Prostate gland (tissue), 2 donors: ENCODE measurements around the gene OR8S1. TPM values are rescaled to one million over a fixed set of nuclear protein-coding genes. Genes with fewer than 3 reads are reported as not detected.
A peak's percentile ranks its signal among the peaks of the same experiment; 100 is the strongest.
"Not testable (repeated sequence)": the region's sequence is repeated elsewhere in the genome, so short reads cannot be mapped to it uniquely, and the experiment has no call there.

ENCODE experiments used
- DNase-seq: peaks from one replicate; pipeline ENCODE4 v3.0.0-alpha.2; 2019; ENCODE audit warnings: low spot score
- H3K27ac ChIP-seq, 2 donors: fragments of 200-600 bp; sonication (generic); 2 replicates each; pipeline ENCODE4 v1.5.1; 2017 to 2019
- H3K27me3 ChIP-seq: fragments of 200-600 bp; sonication (generic); replicated peaks from 2 replicates; pipeline ENCODE4 v1.5.1; 2019; ENCODE audit not compliant: insufficient read depth
- H3K36me3 ChIP-seq, 2 donors: fragments of 200-600 bp; sonication (generic); 1 replicate in 1 of 2; 2 replicates in 1 of 2; pipeline versions ENCODE4 v1.5.1 to v1.8.1; 2017 to 2019
- H3K4me1 ChIP-seq: fragments of 200-600 bp; sonication (generic); replicated peaks from 2 replicates; pipeline ENCODE4 v1.5.1; 2019
- H3K4me3 ChIP-seq, 2 donors: fragments of 200-600 bp; sonication (generic); 2 replicates each; pipeline ENCODE4 v1.5.1; 2017 to 2019
- H3K9me3 ChIP-seq: fragments of 200-600 bp; sonication (generic); 2 replicates; pipeline ENCODE4 v1.5.1; 2017
- CTCF ChIP-seq, 4 experiments: fragments of 200-600 bp in 2 of 4; fragments of 450-650 bp in 2 of 4; sonication (generic) in 2 of 4; IDR thresholded peaks; 1 replicate in 3 of 4; 2 replicates in 1 of 4; pipeline ENCODE4 v1.5.1; 2016 to 2019; ENCODE audit warnings: antibody characterized with exemption in 4 of 4, mild to moderate bottlenecking in 2 of 4, moderate library complexity in 2 of 4
- POLR2A ChIP-seq: fragments of 450-650 bp; IDR thresholded peaks from one replicate; pipeline ENCODE4 v1.6.1; 2016; ENCODE audit warnings: antibody characterized with exemption, mild to moderate bottlenecking
- POLR2AphosphoS5 ChIP-seq: sonication (generic); formaldehyde crosslinking; IDR thresholded peaks from one replicate; pipeline ENCODE4 v1.6.1; 2017; ENCODE audit warnings: antibody characterized with exemption
- WGBS: methylation state at CpG from one replicate; pipeline ENCODE4 v1.1.5; 2018; 5-methylcytosine and 5-hydroxymethylcytosine counted together
- intact Hi-C: fragments of 100-400 bp; cut with DNase I; formaldehyde crosslinking; loops from one replicate; pipeline ENCODE4 v1.14.2; 2022
- total RNA-seq, 2 donors: library from RNA; depleted of rRNA; stranded (reverse); fragments of >200 nt; gene quantifications; one replicate each; pipeline ENCODE4 v1.1.0, GENCODE V29; 2016

The OR8S1 gene
- total RNA-seq, 2 donors from 2014 or later = not detected

- DNase-seq = peak; percentile 9
- TF ChIP-seq POLR2A (no peak), POLR2AphosphoS5 (peak; percentile 78), CTCF (IDR thresholded peaks at IDR 0.05) (no peak)
- H3K9me3 ChIP-seq = no peaks in the 10 kb centered on the region
- intact Hi-C loops = no loop called here
- 22% methylated on average over 2 of the region's 2 CpGs for WGBS
- H3K36me3 ChIP-seq = no peaks in the 10 kb centered on the region
- H3K27me3 ChIP-seq = no peaks in the 10 kb centered on the region
- no peak overlapping the region for H3K4me3 ChIP-seq
- no peaks in the 10 kb centered on the region for H3K4me1 ChIP-seq
- peak overlapping the region in 1 of 2 donors; percentile 55 for H3K27ac ChIP-seq
These were observed 36.4 kb upstream of the OR8S1 start for GRCh38 chr12:48489012-48489411.

GRCh38 chr12:48489456-48489855 is 36.0 kb upstream of the OR8S1 start:
- H3K27ac ChIP-seq = peak overlapping the region in 1 of 2 donors; percentile 55
- DNase-seq, H3K4me3 ChIP-seq, H3K4me1 ChIP-seq, H3K27me3 ChIP-seq, H3K9me3 ChIP-seq, intact Hi-C loops, H3K36me3 ChIP-seq: not testable (repeated sequence)
- 51% methylated on average over 7 of the region's 7 CpGs for WGBS

GRCh38 chr12:48500281-48500680 is 25.2 kb upstream of the OR8S1 start:
- H3K27me3 ChIP-seq, H3K9me3 ChIP-seq, DNase-seq, H3K36me3 ChIP-seq, intact Hi-C loops, H3K4me3 ChIP-seq, H3K27ac ChIP-seq, H3K4me1 ChIP-seq: not testable (repeated sequence)
- no CpG with 5 or more reads among the region's 32 CpGs for WGBS

GRCh38 chr12:48506836-48507235 is 18.6 kb upstream of the OR8S1 start:
- H3K4me1 ChIP-seq, intact Hi-C loops, H3K9me3 ChIP-seq, H3K27me3 ChIP-seq, H3K27ac ChIP-seq, H3K4me3 ChIP-seq, DNase-seq, H3K36me3 ChIP-seq: not testable (repeated sequence)
- 6% methylated on average over 2 of the region's 2 CpGs for WGBS

- 83% methylated on average over 2 of the region's 2 CpGs for WGBS
These were observed 16.4 kb upstream of the OR8S1 start for GRCh38 chr12:48508987-48509386.

GRCh38 chr12:48510111-48510510 is 15.3 kb upstream of the OR8S1 start:
- Histone ChIP-seq H3K9me3 (no peaks in the 10 kb centered on the region), H3K27me3 (no peaks in the 10 kb centered on the region), H3K4me1 (no peaks in the 10 kb centered on the region), H3K4me3 (no peak overlapping the region), H3K27ac (no peak overlapping the region), H3K36me3 (no peaks in the 10 kb centered on the region)
- no peak for TF ChIP-seq POLR2A
- no peak for TF ChIP-seq POLR2AphosphoS5
- no peak for TF ChIP-seq CTCF (IDR thresholded peaks at IDR 0.05)
- DNase-seq = no peak
- WGBS = 7% methylated on average over 1 of the region's 1 CpG
- intact Hi-C loops = no loop called here

More at GRCh38 chr12:48508987-48509386, 16.4 kb upstream of the OR8S1 start:
- H3K27me3 ChIP-seq = no peaks in the 10 kb centered on the region
- no peak for DNase-seq
- no peak for TF ChIP-seq POLR2AphosphoS5
- no peaks in the 10 kb centered on the region for H3K4me1 ChIP-seq
- H3K4me3 ChIP-seq = no peak overlapping the region
- H3K9me3 ChIP-seq = no peaks in the 10 kb centered on the region
- no peak overlapping the region for H3K27ac ChIP-seq
- H3K36me3 ChIP-seq = no peaks in the 10 kb centered on the region
- intact Hi-C loops = no loop called here

- H3K36me3 ChIP-seq = no peaks in the 10 kb centered on the region
- no peaks in the 10 kb centered on the region for H3K4me1 ChIP-seq
- no peak for DNase-seq
- H3K9me3 ChIP-seq = no peaks in the 10 kb centered on the region
- no peak overlapping the region for H3K4me3 ChIP-seq
- TF ChIP-seq POLR2AphosphoS5 (no peak), POLR2A (no peak), CTCF (IDR thresholded peaks at IDR 0.05) (no peak)
- intact Hi-C loops = no loop called here
- 84% methylated on average over 2 of the region's 2 CpGs for WGBS
- no peak overlapping the region for H3K27ac ChIP-seq
- H3K27me3 ChIP-seq = no peaks in the 10 kb centered on the region
These were observed 12.6 kb upstream of the OR8S1 start for GRCh38 chr12:48512855-48513254.
